Measurements from ENCODE around the gene ITPR1. TPM values are rescaled to one million over a fixed set of nuclear protein-coding genes. Genes with fewer than 3 reads are reported as not detected.

The ITPR1 gene
- total RNA-seq, 1 experiment from 2014 or later, result 11.3 TPM

DNA sequence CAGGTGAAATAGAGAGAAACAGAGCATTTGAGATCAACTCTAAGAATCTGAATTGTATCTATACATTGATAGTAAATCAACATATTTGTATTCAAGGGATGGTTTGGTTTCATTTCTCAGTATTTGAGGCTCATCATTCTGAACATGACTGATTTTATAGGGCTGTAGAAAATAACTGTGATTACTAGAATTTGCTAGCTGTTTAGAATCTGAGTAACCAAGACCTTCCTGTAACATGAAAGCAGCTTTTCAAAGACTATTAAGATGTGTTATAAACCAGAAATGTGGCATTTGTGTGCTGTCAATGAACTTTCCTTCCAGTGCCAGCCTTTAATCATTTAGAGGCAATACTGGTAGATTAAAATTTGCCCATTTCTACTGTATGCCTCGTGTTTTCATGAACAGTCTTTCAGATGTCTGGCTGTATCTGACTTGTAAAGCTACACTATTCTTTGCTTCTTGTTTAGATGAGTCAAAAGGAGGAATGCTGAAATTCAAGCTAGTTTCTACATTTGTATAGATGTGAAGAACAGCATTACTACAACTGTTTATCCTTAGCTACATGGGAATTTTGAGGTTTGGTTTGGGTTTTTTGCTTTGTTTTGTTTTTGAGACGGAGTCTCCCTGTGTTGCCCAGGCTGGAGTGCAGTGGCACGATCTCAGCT lies 348.8 kb downstream of the ITPR1 start:
- CTCF ChIA-PET, result no interaction called here
- peak in 1 of 2 experiments; percentile 66 for DNase-seq
- TF ChIP-seq, protein P1, sequence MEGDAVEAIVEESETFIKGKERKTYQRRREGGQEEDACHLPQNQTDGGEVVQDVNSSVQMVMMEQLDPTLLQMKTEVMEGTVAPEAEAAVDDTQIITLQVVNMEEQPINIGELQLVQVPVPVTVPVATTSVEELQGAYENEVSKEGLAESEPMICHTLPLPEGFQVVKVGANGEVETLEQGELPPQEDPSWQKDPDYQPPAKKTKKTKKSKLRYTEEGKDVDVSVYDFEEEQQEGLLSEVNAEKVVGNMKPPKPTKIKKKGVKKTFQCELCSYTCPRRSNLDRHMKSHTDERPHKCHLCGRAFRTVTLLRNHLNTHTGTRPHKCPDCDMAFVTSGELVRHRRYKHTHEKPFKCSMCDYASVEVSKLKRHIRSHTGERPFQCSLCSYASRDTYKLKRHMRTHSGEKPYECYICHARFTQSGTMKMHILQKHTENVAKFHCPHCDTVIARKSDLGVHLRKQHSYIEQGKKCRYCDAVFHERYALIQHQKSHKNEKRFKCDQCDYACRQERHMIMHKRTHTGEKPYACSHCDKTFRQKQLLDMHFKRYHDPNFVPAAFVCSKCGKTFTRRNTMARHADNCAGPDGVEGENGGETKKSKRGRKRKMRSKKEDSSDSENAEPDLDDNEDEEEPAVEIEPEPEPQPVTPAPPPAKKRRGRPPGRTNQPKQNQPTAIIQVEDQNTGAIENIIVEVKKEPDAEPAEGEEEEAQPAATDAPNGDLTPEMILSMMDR (conservative IDR thresholded peaks at IDR 0.05), result no peak
- no peak for TF ChIP-seq EZH2 (IDR thresholded peaks at IDR 0.05; ENCODE audit: low read depth)
- H3K9me2 ChIP-seq (ENCODE audit: insufficient read depth), result no peaks in the 10 kb centered on the region
- POLR2A ChIA-PET (ENCODE audit: unreplicated experiment), result interaction anchor here (0.6 kb wide), 3 partner anchors 64 to 353 kb away, joined by 4 to 6 read pairs (median 5); no protein-coding TSS in a partner anchor
- intact Hi-C loops (cut with micrococcal nuclease; ENCODE audit: unreplicated experiment), result no loop called here
- H3K36me3 ChIP-seq (ENCODE audit: low read depth), result no peaks in the 10 kb centered on the region
- H3K27me3 ChIP-seq (ENCODE audit: insufficient read depth, low read depth), result no peaks in the 10 kb centered on the region
- peak overlapping the region; percentile 39; the same call in 1 of the 2 replicates for H2AFZ ChIP-seq
- no TSS peak for BruUV-seq (replicated peaks)
- no peak overlapping the region for H3K4me3 ChIP-seq
- no peaks in the 10 kb centered on the region for H3K79me2 ChIP-seq (ENCODE audit: low read depth)
- H3K27ac ChIP-seq, result peak overlapping the region; percentile 24; the same call in 1 of the 2 replicates
- H3F3A ChIP-seq (ENCODE audit: insufficient read depth, low read depth), result no peaks in the 10 kb centered on the region
- H3K4me1 ChIP-seq (replicated peaks; ENCODE audit: insufficient read depth), result peaks cover 11% of the 10 kb centered on the region
- no peaks in the 10 kb centered on the region for H3K9me3 ChIP-seq (ENCODE audit: insufficient read depth, low read depth)
- no peaks in the 10 kb centered on the region for H4K20me1 ChIP-seq (ENCODE audit: insufficient read depth)
- H3K4me2 ChIP-seq, result peak overlapping the region; percentile 32; the same call in 1 of the 2 replicates

DNA sequence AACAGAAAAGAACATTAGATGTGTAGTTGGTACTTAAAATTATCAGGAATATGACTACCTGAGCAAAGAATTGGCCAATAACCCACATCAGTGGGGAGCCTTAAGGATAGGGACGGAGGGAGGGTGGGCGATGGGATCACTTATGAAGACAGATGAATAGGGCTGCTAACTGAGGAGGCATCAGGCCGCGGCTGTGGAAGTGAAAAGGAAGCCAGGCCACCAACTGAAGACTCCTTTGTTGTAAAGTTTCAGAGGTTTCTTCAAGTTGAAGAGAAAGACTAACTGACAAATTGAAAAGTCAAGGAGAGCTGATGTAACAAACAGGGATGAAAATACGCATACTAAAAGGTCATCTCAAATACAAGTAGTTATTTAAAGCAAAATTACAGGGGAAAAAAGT lies 350.5 kb downstream of the ITPR1 start:
- CTCF ChIA-PET, result interaction anchor here (0.6 kb wide), 1 partner anchor 273 kb away, joined by 3 read pairs; no protein-coding TSS in a partner anchor
- POLR2A ChIA-PET (ENCODE audit: unreplicated experiment), result no interaction called here
- Histone ChIP-seq H3K4me1 (replicated peaks; ENCODE audit: insufficient read depth) (peaks cover 11% of the 10 kb centered on the region), H3K27ac (no peak overlapping the region), H3K9me2 (ENCODE audit: insufficient read depth) (no peaks in the 10 kb centered on the region), H4K20me1 (ENCODE audit: insufficient read depth) (no peaks in the 10 kb centered on the region), H3K4me2 (no peak overlapping the region), H3K36me3 (ENCODE audit: low read depth) (no peaks in the 10 kb centered on the region), H3K27me3 (ENCODE audit: insufficient read depth, low read depth) (no peaks in the 10 kb centered on the region), H3F3A (ENCODE audit: insufficient read depth, low read depth) (no peaks in the 10 kb centered on the region), H3K4me3 (no peak overlapping the region), H3K9me3 (ENCODE audit: insufficient read depth, low read depth) (no peaks in the 10 kb centered on the region), H2AFZ (no peak overlapping the region), H3K79me2 (ENCODE audit: low read depth) (no peaks in the 10 kb centered on the region)
- no peak for TF ChIP-seq EZH2 (IDR thresholded peaks at IDR 0.05; ENCODE audit: low read depth)
- TF ChIP-seq, protein P1 (conservative IDR thresholded peaks at IDR 0.05), result no peak
- intact Hi-C loops (cut with micrococcal nuclease; ENCODE audit: unreplicated experiment), result no loop called here
- no peak for DNase-seq
- no TSS peak for BruUV-seq (replicated peaks)

DNA sequence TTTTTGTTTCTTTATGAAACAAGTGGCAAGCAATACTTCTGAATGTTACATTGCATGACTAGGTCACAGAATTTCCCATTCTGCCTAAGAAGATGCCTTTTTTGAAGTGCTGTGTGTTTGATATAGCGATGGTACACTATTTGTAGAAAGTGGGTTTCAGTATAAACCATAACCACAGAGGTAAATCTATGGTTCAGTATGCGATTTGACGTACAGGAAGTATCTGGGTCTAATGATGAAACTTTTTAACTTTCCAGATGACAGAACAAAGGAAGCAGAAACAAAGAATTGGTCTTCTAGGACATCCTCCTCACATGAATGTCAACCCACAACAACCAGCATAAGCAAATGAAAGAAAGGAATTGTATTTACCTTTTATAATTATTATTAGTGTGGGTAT lies 352.7 kb downstream of the ITPR1 start:
- Histone ChIP-seq H3F3A (ENCODE audit: insufficient read depth, low read depth) (no peaks in the 10 kb centered on the region), H4K20me1 (ENCODE audit: insufficient read depth) (no peaks in the 10 kb centered on the region), H3K9me3 (ENCODE audit: insufficient read depth, low read depth) (no peaks in the 10 kb centered on the region), H3K4me2 (no peak overlapping the region), H3K4me3 (no peak overlapping the region), H3K9me2 (ENCODE audit: insufficient read depth) (no peaks in the 10 kb centered on the region), H3K79me2 (ENCODE audit: low read depth) (no peaks in the 10 kb centered on the region), H3K27ac (no peak overlapping the region), H3K4me1 (replicated peaks; ENCODE audit: insufficient read depth) (peaks cover 11% of the 10 kb centered on the region), H3K27me3 (ENCODE audit: insufficient read depth, low read depth) (no peaks in the 10 kb centered on the region), H3K36me3 (ENCODE audit: low read depth) (no peaks in the 10 kb centered on the region), H2AFZ (no peak overlapping the region)
- ChIA-PET POLR2A (ENCODE audit: unreplicated experiment) (no interaction called here), CTCF (no interaction called here)
- no peak for TF ChIP-seq EZH2 (IDR thresholded peaks at IDR 0.05; ENCODE audit: low read depth)
- TF ChIP-seq, protein P1 (conservative IDR thresholded peaks at IDR 0.05), result no peak
- no peak for DNase-seq
- intact Hi-C loops (cut with micrococcal nuclease; ENCODE audit: unreplicated experiment), result no loop called here
- no TSS peak for BruUV-seq (replicated peaks)

Data from PC-9 (cell line).